Activated T-helper 1 cell treated with anti-CD3 and anti-CD28 coated beads, Interleukin-2, amount 50 U/mL, for 16 hours (primary cell): ENCODE results near the gene LRRC8B.
"Not testable (repeated sequence)": the region's sequence is repeated elsewhere in the genome, so short reads cannot be mapped to it uniquely, and the experiment has no call there.

Experiments
- DNase-seq, 2 donors: peaks; one replicate each; pipeline ENCODE4 v3.0.0-alpha.2; 2020; ENCODE audit warnings: low read depth in 1 of 2, low spot score in 1 of 2

LRRC8B gene

GRCh38 chr1:89524369-89525168 is at the start of gene LRRC8B:
Gene LRRC8B (plus strand): TSS chr1:89524829. CDS start chr1:89582651, 57,822 bp downstream.
- peak; percentile 72 to 83 for DNase-seq

- no peak for DNase-seq
These were observed 49.4 kb upstream of the LRRC8B start for GRCh38 chr1:89475269-89475668.

- no peak for DNase-seq
These were observed 48.6 kb upstream of the LRRC8B start for GRCh38 chr1:89476072-89476471.

GRCh38 chr1:89483010-89483756 is 41.4 kb upstream of the LRRC8B start:
- peak; percentile 45 to 52 for DNase-seq

- DNase-seq: no peak
These were observed 40.9 kb upstream of the LRRC8B start for GRCh38 chr1:89483757-89484077.

GRCh38 chr1:89484092-89485038 is 40.3 kb upstream of the LRRC8B start:
- no peak for DNase-seq

- no peak for DNase-seq
These were observed 36.7 kb upstream of the LRRC8B start for GRCh38 chr1:89487972-89488371.

- no peak for DNase-seq
These were observed 35.4 kb upstream of the LRRC8B start for GRCh38 chr1:89489047-89489729.

GRCh38 chr1:89490389-89490788 is 34.2 kb upstream of the LRRC8B start:
- DNase-seq: no peak

- no peak for DNase-seq
These were observed 25.3 kb upstream of the LRRC8B start for GRCh38 chr1:89499320-89499719.

- DNase-seq: no peak
These were observed 22.6 kb upstream of the LRRC8B start for GRCh38 chr1:89502042-89502441.

- DNase-seq: no peak
These were observed 21.7 kb upstream of the LRRC8B start for GRCh38 chr1:89502895-89503294.

- no peak for DNase-seq
These were observed 20.9 kb upstream of the LRRC8B start for GRCh38 chr1:89503690-89504089.

GRCh38 chr1:89510061-89510460 is 14.6 kb upstream of the LRRC8B start:
- DNase-seq: not testable (repeated sequence)

GRCh38 chr1:89512996-89513720 is 11.5 kb upstream of the LRRC8B start:
- no peak for DNase-seq

- DNase-seq: no peak
These were observed 8.6 kb upstream of the LRRC8B start for GRCh38 chr1:89516055-89516454.

- DNase-seq: no peak
These were observed 6.4 kb upstream of the LRRC8B start for GRCh38 chr1:89518221-89518631.

- peak in 1 of 2 donors; percentile 13 for DNase-seq
These were observed 4.8 kb upstream of the LRRC8B start for GRCh38 chr1:89519779-89520358.

- not testable (repeated sequence) for DNase-seq
These were observed 2.7 kb upstream of the LRRC8B start for GRCh38 chr1:89521977-89522376.
